GM18909 (cell line): Measurements from ENCODE around the gene ART1.
A peak's percentile ranks its signal among the peaks of the same experiment; 100 is the strongest.
"Not testable (repeated sequence)": the region's sequence is repeated elsewhere in the genome, so short reads cannot be mapped to it uniquely, and the experiment has no call there.

ENCODE experiments used
- ATAC-seq: cut with Tn5 transposase; IDR thresholded peaks from one replicate; pipeline ENCODE4 v1.9.1; 2021; ENCODE audit warnings: mild to moderate bottlenecking; ENCODE audit not compliant: unreplicated experiment, poor library complexity

Gene ART1, protein sequence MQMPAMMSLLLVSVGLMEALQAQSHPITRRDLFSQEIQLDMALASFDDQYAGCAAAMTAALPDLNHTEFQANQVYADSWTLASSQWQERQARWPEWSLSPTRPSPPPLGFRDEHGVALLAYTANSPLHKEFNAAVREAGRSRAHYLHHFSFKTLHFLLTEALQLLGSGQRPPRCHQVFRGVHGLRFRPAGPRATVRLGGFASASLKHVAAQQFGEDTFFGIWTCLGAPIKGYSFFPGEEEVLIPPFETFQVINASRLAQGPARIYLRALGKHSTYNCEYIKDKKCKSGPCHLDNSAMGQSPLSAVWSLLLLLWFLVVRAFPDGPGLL

GRCh38 chr11:3644817-3645235, at the start of gene ART1:
Gene ART1 (plus strand): TSS chr11:3645128. CDS start chr11:3659214, 14,086 bp downstream.
- ATAC-seq: no peak

- not testable (repeated sequence) for ATAC-seq
Observed at GRCh38 chr11:3597743-3598142, 47.2 kb upstream of the ART1 start.

GRCh38 chr11:3600201-3600600, 44.7 kb upstream of the ART1 start:
- ATAC-seq: not testable (repeated sequence)

DNA sequence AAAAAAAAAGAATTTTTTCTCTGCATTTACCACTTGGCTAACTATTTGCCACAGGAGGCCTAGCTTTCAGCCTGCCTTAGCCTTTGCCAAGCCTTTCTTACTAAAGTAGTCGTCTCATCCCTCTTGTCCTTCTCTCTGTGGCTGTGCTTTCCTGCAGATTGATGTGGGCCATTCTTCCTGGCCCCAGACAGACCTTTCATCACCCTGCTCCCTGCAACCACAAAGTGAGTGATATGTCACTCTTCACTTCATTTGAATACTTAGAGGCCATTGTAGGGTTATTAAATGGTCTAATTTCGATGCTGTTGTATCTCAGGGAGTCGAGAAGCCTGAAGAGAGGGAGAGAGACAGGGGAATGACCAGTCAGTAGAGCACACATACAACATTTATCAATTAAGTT, 40.8 kb upstream of the ART1 start:
- no peak for ATAC-seq

DNA sequence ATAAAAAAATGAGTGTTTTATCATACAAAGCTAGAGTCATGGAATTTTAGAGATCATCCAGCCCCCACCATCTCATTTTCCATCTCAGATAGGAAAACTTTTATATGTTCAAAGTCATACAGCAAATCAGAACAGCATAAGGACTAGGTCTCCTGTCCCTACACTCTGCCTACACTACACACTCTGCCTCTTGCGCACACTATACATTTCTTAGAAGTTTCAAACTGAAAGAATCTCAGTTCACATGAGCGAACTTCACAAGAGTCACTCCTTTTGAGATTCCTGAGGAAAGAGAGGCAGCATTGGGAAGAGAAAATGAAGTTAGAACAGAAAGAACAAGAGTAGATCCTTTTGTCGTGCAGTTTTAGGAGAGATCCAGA, 39.7 kb upstream of the ART1 start:
- no peak for ATAC-seq

DNA sequence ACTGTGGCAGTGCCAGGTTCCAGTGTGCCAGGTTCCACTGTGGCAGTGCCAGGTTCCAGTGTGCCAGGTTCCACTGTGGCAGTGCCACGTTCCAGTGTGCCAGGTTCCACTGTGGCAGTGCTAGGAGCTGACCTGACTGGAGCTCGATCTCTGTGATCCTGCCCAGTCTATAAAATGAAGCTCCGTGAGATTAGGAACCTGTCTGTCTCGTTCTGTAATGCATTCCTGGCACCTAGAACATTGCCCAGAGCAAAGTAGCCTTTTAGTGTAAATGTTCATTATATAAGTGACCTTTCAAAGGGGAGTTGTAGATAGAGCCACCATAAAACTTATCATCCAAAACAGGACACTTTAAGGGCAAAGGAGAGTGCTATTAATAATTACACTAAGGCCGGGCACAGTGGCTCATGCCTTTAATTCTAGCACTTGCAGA, 39.1 kb upstream of the ART1 start:
- no peak for ATAC-seq

DNA sequence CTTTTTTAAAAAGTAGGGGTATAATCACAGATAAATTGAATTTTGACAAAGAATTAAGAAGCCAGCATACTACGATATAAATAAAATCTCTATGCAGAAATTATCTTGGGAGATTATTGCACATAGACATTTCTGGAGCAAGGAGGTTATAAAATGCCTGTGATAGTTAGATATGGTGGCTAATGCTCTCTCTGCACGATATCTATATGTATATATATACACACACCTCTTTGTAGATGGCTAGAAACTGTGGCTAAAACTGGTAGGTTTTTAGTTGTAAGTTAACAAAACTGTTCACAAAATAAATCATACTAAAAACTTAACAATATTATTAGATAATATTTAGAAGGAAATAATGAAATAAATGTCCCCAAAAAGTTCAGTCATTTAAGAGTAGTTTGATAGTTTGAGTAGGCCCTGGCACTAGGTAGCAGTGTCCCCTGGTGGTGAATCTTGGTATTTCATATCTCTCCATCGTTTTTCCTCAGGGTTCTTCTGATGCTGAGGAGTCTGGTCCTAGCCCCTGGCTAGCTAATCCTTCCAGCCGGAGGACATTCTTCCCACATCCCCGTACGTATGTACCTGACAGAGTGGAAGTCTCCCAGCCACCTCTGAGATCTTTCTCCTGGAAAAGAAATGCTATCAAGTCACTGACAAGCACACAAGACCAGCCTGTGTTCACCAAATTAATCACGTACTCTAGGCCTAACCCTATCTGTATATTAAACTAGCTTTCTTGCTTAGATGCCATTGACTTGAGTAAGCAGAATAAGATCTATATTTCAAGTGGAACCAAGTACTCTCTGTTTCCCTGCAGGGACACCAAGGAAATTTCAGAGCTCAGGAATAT, 35.3 kb upstream of the ART1 start:
- ATAC-seq: peak; percentile 57

GRCh38 chr11:3610846-3611245, 34.1 kb upstream of the ART1 start:
- no peak for ATAC-seq

GRCh38 chr11:3611976-3612678, 32.8 kb upstream of the ART1 start:
- ATAC-seq: no peak

- no peak for ATAC-seq
Observed at GRCh38 chr11:3613998-3614741, 30.8 kb upstream of the ART1 start.

GRCh38 chr11:3614742-3615171, 30.2 kb upstream of the ART1 start:
- peak; percentile 64 for ATAC-seq

GRCh38 chr11:3615998-3616397, 28.9 kb upstream of the ART1 start:
- ATAC-seq: no peak

DNA sequence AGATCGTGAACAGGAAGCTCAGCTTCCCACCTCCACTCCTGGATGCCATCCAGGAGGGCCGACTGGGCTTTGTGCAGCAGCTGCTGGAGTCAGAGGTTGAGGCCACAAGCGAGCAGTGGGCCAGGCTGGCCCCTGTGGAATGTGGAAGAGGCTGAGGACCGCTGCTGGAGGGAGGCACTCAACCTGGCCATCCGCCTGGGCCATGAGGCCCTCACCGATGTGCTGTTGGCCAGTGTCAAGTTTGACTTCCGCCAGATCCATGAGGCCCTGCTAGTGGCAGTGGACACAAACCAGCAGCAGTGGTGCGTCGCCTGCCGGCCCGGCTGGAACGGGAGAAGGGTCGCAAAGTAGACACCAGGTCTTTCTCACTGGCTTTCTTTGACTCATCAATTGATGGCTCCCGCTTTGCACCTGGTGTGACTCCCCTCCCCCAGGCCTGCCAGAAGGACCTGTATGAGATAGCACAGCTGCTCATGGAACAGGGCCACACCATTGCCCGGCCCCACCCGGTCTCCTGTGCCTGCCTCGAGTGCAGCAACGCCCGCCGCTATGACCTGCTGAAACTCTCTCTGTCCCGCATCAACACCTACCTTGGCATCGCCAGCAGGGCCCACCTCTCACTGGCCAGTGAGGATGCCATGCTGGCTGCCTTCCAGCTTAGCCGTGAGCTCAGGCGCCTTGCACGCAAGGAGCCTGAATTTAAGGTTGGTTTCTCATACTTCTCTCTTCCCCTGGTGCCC, 28.0 kb upstream of the ART1 start:
- no peak for ATAC-seq

DNA sequence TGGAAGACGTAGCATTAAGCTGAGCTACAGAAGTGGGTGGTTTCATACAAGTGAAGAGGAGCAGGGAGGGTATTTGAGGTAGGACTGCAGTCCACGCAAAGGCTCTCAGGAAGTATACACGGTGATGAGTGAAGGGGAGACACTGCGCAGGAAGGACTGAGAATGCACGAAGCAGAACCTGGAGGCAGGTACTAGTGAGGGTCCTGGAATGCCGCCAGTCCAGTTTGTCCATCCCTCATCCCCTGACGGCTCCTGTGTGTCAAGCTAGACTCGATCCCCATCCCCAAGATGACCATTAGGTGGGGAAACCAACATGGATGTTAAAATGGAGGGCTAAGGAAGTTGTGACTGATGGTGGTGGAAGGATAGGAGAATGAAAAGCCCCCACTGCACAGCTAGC, 26.9 kb upstream of the ART1 start:
- ATAC-seq: no peak

DNA sequence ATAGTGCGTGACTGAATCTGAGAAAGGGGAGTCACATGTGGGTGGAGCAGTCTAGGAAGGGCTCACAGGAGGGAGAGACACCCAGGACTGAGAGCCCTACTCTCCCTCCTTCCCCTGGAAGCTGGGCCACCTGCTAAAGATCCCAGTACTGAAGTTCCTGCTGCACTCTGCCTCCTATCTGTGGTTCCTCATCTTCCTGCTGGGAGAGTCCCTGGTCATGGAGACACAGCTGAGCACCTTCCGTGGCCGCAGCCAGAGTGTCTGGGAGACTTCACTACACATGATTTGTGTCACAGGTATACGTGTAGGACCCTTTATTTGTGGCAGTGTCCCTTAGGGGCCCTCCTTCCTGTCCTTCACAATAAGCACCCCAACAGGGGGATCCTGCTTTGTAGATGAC, 22.4 kb upstream of the ART1 start:
- no peak for ATAC-seq

DNA sequence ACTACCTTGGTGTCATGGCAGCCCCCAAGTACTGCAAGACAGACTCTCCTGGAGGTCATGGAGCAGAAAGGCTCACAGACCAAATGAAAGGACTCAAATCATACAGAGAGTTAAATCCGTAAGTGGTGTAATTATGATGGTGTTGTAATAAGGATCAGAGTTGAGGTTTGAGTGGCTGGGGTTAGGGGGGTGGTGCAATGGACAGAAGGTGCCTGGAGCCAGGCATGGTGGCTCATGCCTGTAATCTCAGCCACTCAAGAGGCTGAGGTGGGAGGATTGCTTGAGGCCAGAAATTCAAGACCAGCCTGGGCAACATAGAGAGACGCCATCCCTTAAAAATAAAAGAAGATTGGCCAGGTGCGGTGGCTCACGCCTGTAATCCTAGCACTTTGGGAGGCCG, 21.8 kb upstream of the ART1 start:
- ATAC-seq: no peak

GRCh38 chr11:3623767-3624458, 21.0 kb upstream of the ART1 start:
- no peak for ATAC-seq

DNA sequence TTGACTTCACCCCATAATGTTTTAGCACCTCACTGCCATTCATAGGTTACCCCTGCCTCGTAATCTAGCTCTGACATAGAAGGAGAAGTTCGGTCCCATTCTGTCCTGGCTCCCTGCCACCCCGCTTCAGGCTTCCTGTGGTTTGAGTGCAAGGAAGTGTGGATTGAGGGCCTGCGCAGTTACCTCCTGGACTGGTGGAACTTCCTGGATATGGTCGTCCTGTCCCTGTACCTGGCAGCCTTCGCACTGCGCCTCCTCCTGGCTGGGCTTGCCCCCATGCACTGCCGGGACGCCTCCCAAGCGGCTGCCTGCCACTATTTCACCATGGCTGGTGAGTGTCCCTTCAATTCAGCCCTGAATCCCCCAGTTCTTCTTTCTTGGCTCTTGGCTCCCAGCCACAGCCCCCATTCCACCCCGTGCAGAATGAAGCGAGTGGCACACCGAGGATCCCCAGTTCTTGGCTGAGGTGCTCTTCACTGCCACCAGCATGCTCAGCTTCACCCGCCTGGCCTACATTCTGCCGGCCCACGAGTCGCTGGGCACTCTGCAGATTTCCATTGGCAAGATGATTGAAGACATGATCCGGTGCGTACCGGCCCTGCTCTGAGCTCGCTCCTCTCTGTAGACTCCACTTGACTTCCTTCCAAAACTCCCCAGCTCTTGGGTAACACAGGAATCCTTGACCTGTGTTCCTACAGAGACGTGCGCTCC, 18.5 kb upstream of the ART1 start:
- ATAC-seq: no peak
